PC-9 (cell line): ENCODE data around the gene PIEZO2. TPM values are rescaled to one million over a fixed set of nuclear protein-coding genes. Genes with fewer than 3 reads are reported as not detected.

ENCODE experiments used
- BruUV-seq: library from RNA; stranded (reverse); fragments of 400-500 nt; replicated peaks from 2 replicates; lab custom pipeline; 2021; lab: Mats Ljungman, UMichigan
- CTCF ChIA-PET: fragments of 300-600 bp; sonication (Branson Sonifier 250); formaldehyde crosslinking; loops from one replicate; lab custom pipeline; 2022; ENCODE audit warnings: antibody characterized with exemption; lab: Charles Lee
- POLR2A ChIA-PET: fragments of 300-600 bp; sonication (Branson Sonifier 250); formaldehyde crosslinking; loops from one replicate; lab custom pipeline; 2022; ENCODE audit warnings: antibody characterized with exemption; ENCODE audit not compliant: unreplicated experiment; lab: Charles Lee
- DNase-seq, 2 experiments: peaks; one replicate each; pipeline versions ENCODE4 v3.0.0 to v3.0.0-alpha.2; 2015 to 2022; ENCODE audit warnings: mixed read lengths in 1 of 2
- H2AFZ ChIP-seq: fragments of 200-600 bp; sonication (generic); 2 replicates; pipeline ENCODE4 v1.8.1; 2017; ENCODE audit warnings: antibody characterized with exemption
- H3F3A ChIP-seq: fragments of 200-600 bp; sonication (generic); 2 replicates; pipeline ENCODE4 v1.8.1; 2017; ENCODE audit warnings: antibody characterized with exemption, mild to moderate bottlenecking, low read depth; ENCODE audit not compliant: insufficient read depth
- H3K27ac ChIP-seq: fragments of 200-600 bp; sonication (generic); 2 replicates; pipeline ENCODE4 v1.6.1; 2016; ENCODE audit warnings: mixed run types
- H3K27me3 ChIP-seq: fragments of 200-600 bp; sonication (generic); 2 replicates; pipeline ENCODE4 v1.6.1; 2016; ENCODE audit warnings: low read depth, mixed run types; ENCODE audit not compliant: insufficient read depth
- H3K36me3 ChIP-seq: fragments of 200-600 bp; sonication (generic); 2 replicates; pipeline ENCODE4 v1.6.1; 2016; ENCODE audit warnings: low read depth, mixed run types
- H3K4me1 ChIP-seq: fragments of 200-600 bp; sonication (generic); replicated peaks from 2 replicates; pipeline ENCODE4 v1.6.1; 2016; ENCODE audit warnings: mixed run types; ENCODE audit not compliant: insufficient read depth
- H3K4me2 ChIP-seq: fragments of 200-600 bp; sonication (generic); 2 replicates; pipeline ENCODE4 v1.6.1; 2017; ENCODE audit warnings: mixed run types
- H3K4me3 ChIP-seq: fragments of 200-600 bp; sonication (generic); 2 replicates; pipeline ENCODE4 v1.6.1; 2016; ENCODE audit warnings: mixed run types
- H3K79me2 ChIP-seq: fragments of 200-600 bp; sonication (generic); 2 replicates; pipeline ENCODE4 v1.6.1; 2017; ENCODE audit warnings: low read depth, mixed run types
- H3K9me2 ChIP-seq: fragments of 200-600 bp; sonication (generic); 2 replicates; pipeline ENCODE4 v1.8.1; 2017; ENCODE audit warnings: mild to moderate bottlenecking; ENCODE audit not compliant: insufficient read depth
- H3K9me3 ChIP-seq: fragments of 200-600 bp; sonication (generic); 2 replicates; pipeline ENCODE4 v1.8.1; 2016; ENCODE audit warnings: low read depth; ENCODE audit not compliant: insufficient read depth
- H4K20me1 ChIP-seq: fragments of 200-600 bp; sonication (generic); 2 replicates; pipeline ENCODE4 v1.8.1; 2017; ENCODE audit not compliant: insufficient read depth
- EZH2 ChIP-seq: fragments of 200-600 bp; sonication (generic); IDR thresholded peaks from 2 replicates; pipeline ENCODE4 v1.8.0; 2017; ENCODE audit warnings: antibody characterized with exemption, low read depth
- intact Hi-C: fragments of 100-400 bp; cut with micrococcal nuclease; formaldehyde crosslinking; loops from one replicate; pipeline ENCODE4 v1.10.0; 2022; ENCODE audit not compliant: unreplicated experiment
- total RNA-seq: library from RNA; stranded (reverse); gene quantifications from 2 replicates; pipeline ENCODE4 v1.2.3, GENCODE V29; 2021
- TF ChIP-seq, protein P1 (sequence below): fragments of 200-600 bp; sonication (generic); conservative IDR thresholded peaks from 2 replicates; pipeline ENCODE4 v1.6.1; 2017; ENCODE audit warnings: mixed run types, antibody characterized with exemption, mild to moderate bottlenecking, moderate library complexity

Gene PIEZO2
- total RNA-seq, 1 experiment from 2014 or later: not detected

DNA sequence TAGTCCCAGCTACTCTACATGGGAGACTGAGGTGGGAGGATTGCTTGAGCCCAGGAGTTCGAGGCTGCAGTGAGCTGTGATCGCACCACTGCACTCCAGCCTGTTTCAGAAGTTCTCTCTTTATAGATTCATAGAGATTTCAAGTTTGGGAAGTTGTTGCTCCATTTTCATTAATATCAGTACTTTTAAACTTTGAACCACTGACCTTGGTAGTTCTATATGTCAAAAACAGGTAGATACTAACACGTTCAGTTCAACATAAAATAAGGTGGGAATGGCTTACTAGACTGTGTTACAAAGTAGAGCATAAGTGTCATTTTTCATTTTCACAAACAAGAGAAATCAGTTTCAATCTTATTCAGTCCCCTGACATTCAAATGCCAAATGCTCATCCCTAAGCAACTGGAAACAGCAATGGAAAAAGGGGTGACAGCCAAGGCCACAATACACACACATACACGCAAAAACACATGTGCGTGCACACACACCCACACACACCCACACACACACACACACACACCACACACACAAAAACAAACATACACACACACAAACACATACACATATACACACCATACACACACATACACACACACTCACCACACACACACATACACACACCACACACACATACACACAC is 71.7 kb downstream of the PIEZO2 start:
- BruUV-seq: no TSS peak
- DNase-seq: no peak
- Histone ChIP-seq H3K4me3 (no peak overlapping the region), H2AFZ (no peak overlapping the region), H3K4me2 (no peak overlapping the region), H3K27me3 (peaks cover 67% of the 10 kb centered on the region), H3K9me2 (no peaks in the 10 kb centered on the region), H3K36me3 (no peaks in the 10 kb centered on the region), H3K27ac (no peak overlapping the region), H3K9me3 (no peaks in the 10 kb centered on the region), H3K4me1 (no peaks in the 10 kb centered on the region), H3F3A (no peaks in the 10 kb centered on the region), H3K79me2 (no peaks in the 10 kb centered on the region), H4K20me1 (no peaks in the 10 kb centered on the region)
- TF ChIP-seq, protein P1, sequence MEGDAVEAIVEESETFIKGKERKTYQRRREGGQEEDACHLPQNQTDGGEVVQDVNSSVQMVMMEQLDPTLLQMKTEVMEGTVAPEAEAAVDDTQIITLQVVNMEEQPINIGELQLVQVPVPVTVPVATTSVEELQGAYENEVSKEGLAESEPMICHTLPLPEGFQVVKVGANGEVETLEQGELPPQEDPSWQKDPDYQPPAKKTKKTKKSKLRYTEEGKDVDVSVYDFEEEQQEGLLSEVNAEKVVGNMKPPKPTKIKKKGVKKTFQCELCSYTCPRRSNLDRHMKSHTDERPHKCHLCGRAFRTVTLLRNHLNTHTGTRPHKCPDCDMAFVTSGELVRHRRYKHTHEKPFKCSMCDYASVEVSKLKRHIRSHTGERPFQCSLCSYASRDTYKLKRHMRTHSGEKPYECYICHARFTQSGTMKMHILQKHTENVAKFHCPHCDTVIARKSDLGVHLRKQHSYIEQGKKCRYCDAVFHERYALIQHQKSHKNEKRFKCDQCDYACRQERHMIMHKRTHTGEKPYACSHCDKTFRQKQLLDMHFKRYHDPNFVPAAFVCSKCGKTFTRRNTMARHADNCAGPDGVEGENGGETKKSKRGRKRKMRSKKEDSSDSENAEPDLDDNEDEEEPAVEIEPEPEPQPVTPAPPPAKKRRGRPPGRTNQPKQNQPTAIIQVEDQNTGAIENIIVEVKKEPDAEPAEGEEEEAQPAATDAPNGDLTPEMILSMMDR: no peak
- no peak for TF ChIP-seq EZH2
- ChIA-PET POLR2A (no interaction called here), CTCF (no interaction called here)
- intact Hi-C loops: no loop called here

DNA sequence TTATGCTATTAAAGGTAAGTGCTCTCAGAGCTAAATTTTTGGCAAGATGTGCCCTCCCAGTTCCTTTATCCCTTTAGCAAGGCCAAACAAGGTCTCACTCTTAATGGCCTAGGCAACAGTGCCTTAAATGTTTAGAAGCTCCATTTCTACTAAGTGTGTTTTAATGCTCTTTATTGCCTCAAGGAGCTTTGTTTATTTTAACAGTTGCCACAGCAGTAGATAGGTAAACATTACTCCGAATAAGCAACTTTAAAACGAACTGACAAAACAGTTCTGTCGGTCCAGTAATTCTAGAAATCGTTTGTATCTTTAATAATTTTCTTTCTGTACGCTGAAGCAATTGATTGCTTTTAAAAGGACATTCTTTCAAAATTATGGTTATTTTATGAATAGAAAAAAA is 74.5 kb downstream of the PIEZO2 start:
- Histone ChIP-seq H4K20me1 (no peaks in the 10 kb centered on the region; the same call in 1 of the 2 replicates), H2AFZ (no peak overlapping the region), H3K4me3 (no peak overlapping the region), H3K4me1 (no peaks in the 10 kb centered on the region), H3K9me2 (no peaks in the 10 kb centered on the region), H3K79me2 (no peaks in the 10 kb centered on the region), H3K27ac (no peak overlapping the region), H3K36me3 (no peaks in the 10 kb centered on the region), H3K27me3 (peaks cover 70% of the 10 kb centered on the region), H3F3A (no peaks in the 10 kb centered on the region), H3K9me3 (no peaks in the 10 kb centered on the region), H3K4me2 (no peak overlapping the region)
- intact Hi-C loops: no loop called here
- no peak for DNase-seq
- TF ChIP-seq, protein P1: no peak
- no peak for TF ChIP-seq EZH2
- POLR2A ChIA-PET: no interaction called here
- no TSS peak for BruUV-seq
- CTCF ChIA-PET: no interaction called here

DNA sequence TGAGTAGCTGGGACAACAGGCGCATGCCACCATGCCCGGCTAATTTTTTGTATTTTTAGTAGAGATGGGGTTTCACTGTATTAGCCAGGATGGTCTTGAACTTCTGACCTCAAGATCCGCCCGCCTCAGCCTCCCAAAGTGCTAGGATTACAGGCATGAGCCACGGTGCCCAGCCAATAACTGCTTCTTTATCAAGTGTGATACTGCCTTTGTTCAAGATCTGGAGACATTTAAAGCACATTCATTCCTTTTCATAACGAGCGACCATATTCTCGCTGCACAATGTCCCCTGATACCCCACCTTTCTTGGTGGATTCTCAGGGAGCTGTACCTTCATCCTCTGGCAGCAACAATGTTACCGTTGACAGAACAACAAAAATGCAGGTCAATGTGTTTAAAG is 75.4 kb downstream of the PIEZO2 start:
- H4K20me1 ChIP-seq: no peaks in the 10 kb centered on the region; the same call in 1 of the 2 replicates
- no peaks in the 10 kb centered on the region for H3K9me2 ChIP-seq
- CTCF ChIA-PET: no interaction called here
- H3K4me3 ChIP-seq: no peak overlapping the region
- H3K27ac ChIP-seq: no peak overlapping the region
- no peak overlapping the region for H3K4me2 ChIP-seq
- no peaks in the 10 kb centered on the region for H3K79me2 ChIP-seq
- intact Hi-C loops: no loop called here
- DNase-seq: no peak
- peaks cover 63% of the 10 kb centered on the region for H3K27me3 ChIP-seq
- H3K4me1 ChIP-seq: no peaks in the 10 kb centered on the region
- no peaks in the 10 kb centered on the region for H3F3A ChIP-seq
- no peak for TF ChIP-seq EZH2
- TF ChIP-seq, protein P1: no peak
- H2AFZ ChIP-seq: no peak overlapping the region
- POLR2A ChIA-PET: no interaction called here
- no TSS peak for BruUV-seq
- no peaks in the 10 kb centered on the region for H3K9me3 ChIP-seq
- no peaks in the 10 kb centered on the region for H3K36me3 ChIP-seq
